Measurements from ENCODE around the gene WDR11. TPM values are rescaled to one million over a fixed set of nuclear protein-coding genes. Genes with fewer than 3 reads are reported as not detected.

Gene WDR11
- polyA plus RNA-seq, 3 donors = 32.9 to 68.0 (median 50.1) TPM

GRCh38 chr10:120806081-120806480, 45.1 kb upstream of the WDR11 start:
- H3K36me3 ChIP-seq (replicated peaks in 1 of 2; ENCODE audit: control insufficient read depth in 1 of 2, insufficient read depth in 2 of 2, low read length in 2 of 2) = no peaks in the 10 kb centered on the region
- peaks cover 12 to 13% of the 10 kb centered on the region in 2 donors for H3K4me1 ChIP-seq (ENCODE audit: control insufficient read depth in 1 of 2, insufficient read depth in 2 of 2, low read length in 2 of 2)
- no peak overlapping the region for H3K4me3 Mint-ChIP-seq
- no peaks in the 10 kb centered on the region for H4K20me1 ChIP-seq (ENCODE audit: insufficient read depth, low read length)
- H3K36me3 Mint-ChIP-seq = peaks cover 0 to 4% of the 10 kb centered on the region in 2 donors
- no peaks in the 10 kb centered on the region for H3K9me3 ChIP-seq (replicated peaks in 1 of 2; ENCODE audit: control insufficient read depth in 1 of 2, insufficient read depth in 1 of 2, low read length in 2 of 2)
- peaks cover 0 to 2% (median 0%) of the 10 kb centered on the region in 7 donors for H3K9me3 Mint-ChIP-seq
- no peak overlapping the region for H3K4me3 ChIP-seq (replicated peaks in 1 of 3; ENCODE audit: low read depth in 2 of 3, low read length in 3 of 3)
- 100% methylated on average over 1 of the region's 2 CpGs for WGBS (ENCODE audit: insufficient coverage)
- peaks cover 20% of the 10 kb centered on the region for H3K4me1 Mint-ChIP-seq
- DNase-seq = no peak
- H3K27ac ChIP-seq (ENCODE audit: low read depth in 1 of 2, low read length in 2 of 2) = no peak overlapping the region
- no peak overlapping the region for H3K4me2 ChIP-seq (replicated peaks; ENCODE audit: extremely low read depth, low read length, poor library complexity, severe bottlenecking)
- no peak overlapping the region for H3K9ac ChIP-seq (ENCODE audit: insufficient read depth, low read length, poor library complexity, severe bottlenecking)
- intact Hi-C loops (cut with micrococcal nuclease) = no loop called here
- TF ChIP-seq CTCF (IDR thresholded peaks at IDR 0.05) = no peak
- H2AFZ ChIP-seq (ENCODE audit: insufficient read depth, low read depth, low read length, poor library complexity, severe bottlenecking) = no peak overlapping the region
- no peaks in the 10 kb centered on the region for H3K79me2 ChIP-seq (ENCODE audit: insufficient read depth, low read length)
- no peak overlapping the region for H3K27ac Mint-ChIP-seq
- H3K27me3 ChIP-seq (ENCODE audit: control insufficient read depth in 2 of 2, insufficient read depth in 2 of 2, low read length in 2 of 2) = peaks cover 0 to 3% of the 10 kb centered on the region in 2 donors
- peaks cover 5 to 13% (median 6%) of the 10 kb centered on the region in 3 donors for H3K27me3 Mint-ChIP-seq (ENCODE audit: low read depth in 3 of 3)

GRCh38 chr10:120810298-120810697, 40.9 kb upstream of the WDR11 start:
- intact Hi-C loops (cut with micrococcal nuclease) = no loop called here
- peaks cover 5% of the 10 kb centered on the region for H3K4me1 Mint-ChIP-seq
- Histone ChIP-seq H3K4me2 (replicated peaks; ENCODE audit: extremely low read depth, low read length, poor library complexity, severe bottlenecking) (no peak overlapping the region), H4K20me1 (ENCODE audit: insufficient read depth, low read length) (no peaks in the 10 kb centered on the region), H3K27me3 (ENCODE audit: control insufficient read depth in 2 of 2, insufficient read depth in 2 of 2, low read length in 2 of 2) (peaks cover 3 to 5% of the 10 kb centered on the region in 2 donors), H3K36me3 (replicated peaks in 1 of 2; ENCODE audit: control insufficient read depth in 1 of 2, insufficient read depth in 2 of 2, low read length in 2 of 2) (no peaks in the 10 kb centered on the region), H3K27ac (ENCODE audit: low read depth in 1 of 2, low read length in 2 of 2) (no peak overlapping the region), H3K4me3 (replicated peaks in 1 of 3; ENCODE audit: low read depth in 2 of 3, low read length in 3 of 3) (no peak overlapping the region), H3K4me1 (ENCODE audit: control insufficient read depth in 1 of 2, insufficient read depth in 2 of 2, low read length in 2 of 2) (no peaks in the 10 kb centered on the region), H3K9ac (ENCODE audit: insufficient read depth, low read length, poor library complexity, severe bottlenecking) (no peak overlapping the region), H3K9me3 (replicated peaks in 1 of 2; ENCODE audit: control insufficient read depth in 1 of 2, insufficient read depth in 1 of 2, low read length in 2 of 2) (peaks cover 7 to 8% of the 10 kb centered on the region in 2 donors), H2AFZ (ENCODE audit: insufficient read depth, low read depth, low read length, poor library complexity, severe bottlenecking) (no peak overlapping the region), H3K79me2 (ENCODE audit: insufficient read depth, low read length) (no peaks in the 10 kb centered on the region)
- H3K27ac Mint-ChIP-seq = no peak overlapping the region
- H3K4me3 Mint-ChIP-seq = no peak overlapping the region
- no peak for TF ChIP-seq CTCF (IDR thresholded peaks at IDR 0.05)
- WGBS (ENCODE audit: insufficient coverage) = 33% methylated on average over 2 of the region's 2 CpGs
- peaks cover 5 to 12% (median 7%) of the 10 kb centered on the region in 7 donors for H3K9me3 Mint-ChIP-seq
- no peak for DNase-seq
- peaks cover 8 to 22% (median 12%) of the 10 kb centered on the region in 3 donors for H3K27me3 Mint-ChIP-seq (ENCODE audit: low read depth in 3 of 3)
- no peaks in the 10 kb centered on the region for H3K36me3 Mint-ChIP-seq

Measured in CD14-positive monocyte (primary cell).